KMS-11 (cell line): ENCODE results near the gene NKAP.

ENCODE experiments used
- H2AFZ ChIP-seq: fragments of 200-600 bp; sonication (generic); 2 replicates; pipeline ENCODE4 v1.6.1; 2016; ENCODE audit warnings: antibody characterized with exemption, mixed run types, low read depth
- H3K27ac ChIP-seq: fragments of 200-600 bp; sonication (generic); 2 replicates; pipeline ENCODE4 v1.6.1; 2016; ENCODE audit warnings: mild to moderate bottlenecking, mixed run types
- H3K27me3 ChIP-seq: fragments of 200-600 bp; sonication (generic); 2 replicates; pipeline ENCODE4 v1.6.1; 2017; ENCODE audit warnings: mild to moderate bottlenecking, low read depth, mixed run types, moderate library complexity; ENCODE audit not compliant: insufficient read depth
- H3K36me3 ChIP-seq: fragments of 200-600 bp; sonication (generic); 2 replicates; pipeline ENCODE4 v1.6.1; 2017; ENCODE audit warnings: mild to moderate bottlenecking, mixed run types; ENCODE audit not compliant: insufficient read depth
- H3K4me1 ChIP-seq: fragments of 200-600 bp; sonication (generic); 2 replicates; pipeline ENCODE4 v1.6.1; 2016; ENCODE audit warnings: mild to moderate bottlenecking, low read depth, mixed run types; ENCODE audit not compliant: poor library complexity, severe bottlenecking
- H3K4me2 ChIP-seq: fragments of 200-600 bp; sonication (generic); 2 replicates; pipeline ENCODE4 v1.7.0; 2016; ENCODE audit warnings: mild to moderate bottlenecking, mixed run types
- H3K4me3 ChIP-seq: fragments of 200-600 bp; sonication (generic); IDR thresholded peaks from 2 replicates; pipeline ENCODE4 v1.6.1; 2017; ENCODE audit warnings: low read depth, low read length, mixed read lengths; ENCODE audit not compliant: insufficient read depth
- H3K79me2 ChIP-seq: fragments of 200-600 bp; sonication (generic); 2 replicates; pipeline ENCODE4 v1.6.1; 2016; ENCODE audit warnings: low read depth, mixed run types; ENCODE audit not compliant: insufficient read depth
- H3K9ac ChIP-seq: fragments of 200-600 bp; sonication (generic); 2 replicates; pipeline ENCODE4 v1.6.1; 2016; ENCODE audit warnings: mild to moderate bottlenecking, mixed run types
- H4K20me1 ChIP-seq: fragments of 200-600 bp; sonication (generic); 2 replicates; pipeline ENCODE4 v1.6.1; 2016; ENCODE audit warnings: mild to moderate bottlenecking, mixed run types; ENCODE audit not compliant: insufficient read depth
- TF ChIP-seq, protein P1 (sequence below): fragments of 200-600 bp; sonication (generic); conservative IDR thresholded peaks from 2 replicates; pipeline ENCODE4 v1.6.1; 2017; ENCODE audit warnings: low read depth, mild to moderate bottlenecking, antibody characterized with exemption, low read length, moderate library complexity, mixed read lengths

NKAP gene

DNA sequence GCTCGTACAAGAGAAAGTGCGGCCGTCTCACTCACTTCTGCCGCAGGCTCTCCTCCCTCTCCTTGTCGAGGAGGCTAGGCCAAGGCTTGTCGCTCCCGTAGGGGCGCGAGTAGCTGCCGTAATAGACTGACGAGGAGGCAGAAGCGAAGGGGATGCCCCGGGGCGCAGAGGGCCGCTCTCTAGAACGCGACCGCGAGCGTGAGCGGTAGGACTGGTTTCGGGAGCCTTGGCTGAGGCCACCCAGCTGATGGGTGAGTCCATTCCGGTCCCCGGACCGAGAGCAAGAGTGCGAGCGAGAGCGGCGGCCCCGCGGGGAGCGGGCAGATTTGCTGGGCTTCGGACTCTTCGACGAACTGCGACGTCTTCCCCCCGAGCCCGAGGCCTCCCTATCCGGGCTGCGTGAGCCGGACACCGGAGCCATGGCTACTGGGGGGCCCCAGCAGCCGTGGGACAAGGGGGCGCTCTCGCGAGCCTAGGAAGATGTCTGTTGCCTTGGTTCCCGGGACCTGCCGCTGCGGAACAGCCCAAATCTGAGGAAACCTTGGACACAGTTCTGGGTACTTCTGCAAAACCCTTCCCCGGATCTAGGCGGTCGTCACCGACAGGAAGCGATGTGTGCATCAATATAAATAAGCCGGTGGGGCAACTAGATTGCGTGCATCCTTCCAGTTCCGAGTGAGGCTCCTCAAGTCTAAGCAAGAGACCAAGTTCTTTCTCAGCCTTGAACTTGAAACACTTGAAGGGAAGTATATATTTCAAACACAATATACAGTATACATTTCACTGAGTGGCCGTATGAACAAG, at the start of gene NKAP:
TSS of gene NKAP (minus strand) at position 567 of the 804 bp plus-strand sequence. CDS start at position 421, 146 bp downstream.
- TF ChIP-seq, protein P1, sequence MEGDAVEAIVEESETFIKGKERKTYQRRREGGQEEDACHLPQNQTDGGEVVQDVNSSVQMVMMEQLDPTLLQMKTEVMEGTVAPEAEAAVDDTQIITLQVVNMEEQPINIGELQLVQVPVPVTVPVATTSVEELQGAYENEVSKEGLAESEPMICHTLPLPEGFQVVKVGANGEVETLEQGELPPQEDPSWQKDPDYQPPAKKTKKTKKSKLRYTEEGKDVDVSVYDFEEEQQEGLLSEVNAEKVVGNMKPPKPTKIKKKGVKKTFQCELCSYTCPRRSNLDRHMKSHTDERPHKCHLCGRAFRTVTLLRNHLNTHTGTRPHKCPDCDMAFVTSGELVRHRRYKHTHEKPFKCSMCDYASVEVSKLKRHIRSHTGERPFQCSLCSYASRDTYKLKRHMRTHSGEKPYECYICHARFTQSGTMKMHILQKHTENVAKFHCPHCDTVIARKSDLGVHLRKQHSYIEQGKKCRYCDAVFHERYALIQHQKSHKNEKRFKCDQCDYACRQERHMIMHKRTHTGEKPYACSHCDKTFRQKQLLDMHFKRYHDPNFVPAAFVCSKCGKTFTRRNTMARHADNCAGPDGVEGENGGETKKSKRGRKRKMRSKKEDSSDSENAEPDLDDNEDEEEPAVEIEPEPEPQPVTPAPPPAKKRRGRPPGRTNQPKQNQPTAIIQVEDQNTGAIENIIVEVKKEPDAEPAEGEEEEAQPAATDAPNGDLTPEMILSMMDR: no peak
- Histone ChIP-seq H3K9ac (peak within 1 kb of the TSS; percentile 62), H3K4me2 (peak within 1 kb of the TSS; percentile 74), H3K4me1 (peaks cover 11% of the 10 kb centered on the region), H3K36me3 (no peaks in the 10 kb centered on the region), H3K79me2 (0 out of 2 replicates have a peak, but pooled peaks cover 11% of the 10 kb centered on the region), H3K4me3 (no peak within 1 kb of the TSS), H2AFZ (peak within 1 kb of the TSS; percentile 57), H4K20me1 (no peaks in the 10 kb centered on the region), H3K27ac (peak within 1 kb of the TSS; percentile 81), H3K27me3 (no peaks in the 10 kb centered on the region)

DNA sequence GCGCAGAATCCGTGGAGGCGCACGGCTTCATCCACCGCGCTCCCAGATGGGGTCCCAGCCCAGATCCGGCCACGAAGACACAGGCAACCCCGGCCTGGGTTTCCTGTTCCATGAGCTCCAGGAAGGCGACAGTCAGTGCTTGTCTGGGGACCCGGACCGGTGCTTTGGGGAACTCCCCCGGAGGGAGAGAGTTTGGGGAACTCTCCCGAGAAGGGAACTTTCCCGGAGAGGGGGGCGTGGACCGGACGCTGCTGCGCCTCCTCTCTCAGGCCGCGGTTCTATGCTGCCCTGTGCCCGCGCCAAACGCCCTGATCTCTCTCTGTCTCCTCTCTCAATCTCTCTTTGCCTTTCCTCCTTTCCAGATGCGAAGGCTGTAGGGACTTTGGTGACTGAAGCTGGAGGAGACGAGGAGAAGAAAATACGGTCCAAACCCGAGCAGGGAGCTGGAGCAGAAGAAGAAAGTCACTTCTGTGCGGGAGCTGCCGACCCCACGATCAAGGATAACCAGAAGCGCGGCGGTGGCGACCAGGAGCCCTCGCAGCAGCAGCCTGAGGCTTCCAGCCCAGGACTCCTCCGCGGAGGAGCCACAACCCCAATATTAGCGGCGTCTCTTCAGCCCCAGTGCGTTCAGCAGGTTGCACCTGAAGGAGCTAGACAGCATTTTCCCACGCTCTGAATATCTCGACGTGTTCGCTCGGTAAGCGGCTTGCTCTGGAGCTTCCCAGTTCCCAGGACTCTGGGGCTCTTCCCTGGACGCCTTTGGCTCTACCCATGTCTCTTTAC, 47.6 kb upstream of the NKAP start:
- H3K4me2 ChIP-seq: no peak overlapping the region
- H3K27ac ChIP-seq: no peak overlapping the region
- H3K4me1 ChIP-seq: peaks cover 19% of the 10 kb centered on the region
- H3K36me3 ChIP-seq: no peaks in the 10 kb centered on the region
- H3K79me2 ChIP-seq: no peaks in the 10 kb centered on the region
- H2AFZ ChIP-seq: no peak overlapping the region
- H3K4me3 ChIP-seq: no peak overlapping the region
- H4K20me1 ChIP-seq: no peaks in the 10 kb centered on the region
- H3K27me3 ChIP-seq: no peaks in the 10 kb centered on the region
- no peak overlapping the region for H3K9ac ChIP-seq
- TF ChIP-seq, protein P1: no peak

DNA sequence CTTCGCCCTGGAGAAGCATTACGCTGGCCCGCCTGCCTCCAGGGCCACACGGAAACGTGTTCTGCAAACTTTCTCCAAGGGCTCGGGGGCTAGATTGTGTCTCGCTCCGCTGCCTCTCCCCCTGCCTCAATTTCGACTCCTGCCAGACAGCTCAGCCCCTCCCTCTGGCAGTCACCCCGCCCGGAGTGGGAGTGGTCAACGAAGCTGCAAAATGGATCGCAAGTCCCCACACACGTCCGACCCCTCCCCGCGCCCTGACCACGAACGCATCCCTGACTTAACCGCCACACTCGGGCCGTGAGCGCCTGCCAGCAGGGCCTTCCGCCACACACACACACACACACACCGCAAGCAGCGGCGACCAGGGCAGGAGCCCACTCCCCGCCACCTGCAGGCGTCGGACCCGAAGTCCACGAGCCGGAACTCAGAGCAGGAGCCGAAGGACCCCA, 47.0 kb upstream of the NKAP start:
- no peaks in the 10 kb centered on the region for H4K20me1 ChIP-seq
- no peaks in the 10 kb centered on the region for H3K79me2 ChIP-seq
- H2AFZ ChIP-seq: no peak overlapping the region
- TF ChIP-seq, protein P1: no peak
- H3K4me2 ChIP-seq: no peak overlapping the region
- H3K4me1 ChIP-seq: peaks cover 19% of the 10 kb centered on the region
- no peaks in the 10 kb centered on the region for H3K27me3 ChIP-seq
- H3K9ac ChIP-seq: no peak overlapping the region
- no peak overlapping the region for H3K4me3 ChIP-seq
- H3K36me3 ChIP-seq: no peaks in the 10 kb centered on the region
- H3K27ac ChIP-seq: no peak overlapping the region

DNA sequence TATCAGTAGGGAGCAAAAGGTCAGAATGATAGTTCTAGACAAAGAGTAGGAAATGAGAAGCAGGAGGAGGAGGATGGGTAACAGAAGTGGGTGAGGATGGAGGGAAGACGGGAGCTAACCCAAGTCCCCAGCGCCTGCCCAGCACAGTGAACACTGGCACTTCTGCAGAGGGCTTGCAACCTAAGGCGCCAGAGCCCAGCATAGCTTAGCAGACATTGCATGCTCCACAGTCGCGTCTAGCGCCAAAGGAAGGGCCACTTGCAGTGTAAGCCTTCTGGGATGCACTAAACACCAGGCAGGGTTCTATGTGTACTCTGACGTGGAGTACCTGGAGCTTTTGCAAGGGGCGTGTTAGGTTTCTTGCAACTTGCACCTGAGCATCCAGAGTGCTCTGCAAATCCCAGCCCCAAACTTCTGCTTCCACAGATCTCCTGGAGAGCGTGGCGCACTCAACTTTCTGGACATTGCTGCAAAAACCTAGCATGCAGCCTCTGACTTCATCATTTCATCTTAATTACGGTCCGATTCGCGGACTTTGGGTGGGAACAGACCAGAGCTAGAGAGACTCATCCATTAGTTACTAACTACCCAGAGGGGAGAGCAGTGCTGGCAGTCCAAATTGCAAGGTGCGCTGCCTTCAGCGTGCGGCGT, 46.5 kb upstream of the NKAP start:
- Histone ChIP-seq H3K4me2 (no peak overlapping the region), H3K27me3 (no peaks in the 10 kb centered on the region), H3K79me2 (no peaks in the 10 kb centered on the region), H2AFZ (no peak overlapping the region), H4K20me1 (no peaks in the 10 kb centered on the region), H3K4me3 (no peak overlapping the region), H3K36me3 (no peaks in the 10 kb centered on the region), H3K27ac (no peak overlapping the region), H3K9ac (no peak overlapping the region), H3K4me1 (peaks cover 19% of the 10 kb centered on the region)
- TF ChIP-seq, protein P1: no peak
